Endometrial microvascular endothelial cells (primary cell): ENCODE results near the gene HK1. TPM values are rescaled to one million over a fixed set of nuclear protein-coding genes. Genes with fewer than 3 reads are reported as not detected.
"Not testable (repeated sequence)": the region's sequence is repeated elsewhere in the genome, so short reads cannot be mapped to it uniquely, and the experiment has no call there.

Experiments
- in situ Hi-C: cut with HindIII; loops from 2 replicates; pipeline ENCODE4 v1.10.0; 2017; ENCODE audit warnings: low sequenced_read_pairs, low pct_unique_long_range_greater_than_20kb; ENCODE audit errors: inconsistent ontology term
- total RNA-seq: library from RNA; depleted of rRNA; stranded (reverse); fragments of >200 nt; gene quantifications from one replicate; pipeline ENCODE4 v1.2.3, GENCODE V29; 2015; ENCODE audit errors: inconsistent ontology term

The HK1 gene
- total RNA-seq, 1 donor from 2014 or later: 128 TPM

GRCh38 chr10:69322346-69322745 is 44.0 kb downstream of the HK1 start:
- in situ Hi-C loops: not testable (repeated sequence)

GRCh38 chr10:69323622-69324021 is 45.3 kb downstream of the HK1 start:
- in situ Hi-C loops: no loop called here

GRCh38 chr10:69324583-69324982 is 46.3 kb downstream of the HK1 start:
- in situ Hi-C loops: no loop called here

GRCh38 chr10:69325637-69326523 is 47.6 kb downstream of the HK1 start:
- in situ Hi-C loops: not testable (repeated sequence)

GRCh38 chr10:69326692-69327091 is 48.4 kb downstream of the HK1 start:
- in situ Hi-C loops: no loop called here

- in situ Hi-C loops: no loop called here
These were observed 49.4 kb downstream of the HK1 start for GRCh38 chr10:69327463-69328379.

- in situ Hi-C loops: no loop called here
These were observed 50.1 kb downstream of the HK1 start for GRCh38 chr10:69328380-69328735.

- in situ Hi-C loops: not testable (repeated sequence)
These were observed 50.6 kb downstream of the HK1 start for GRCh38 chr10:69328888-69329287.

GRCh38 chr10:69329721-69330178 is 51.5 kb downstream of the HK1 start:
- in situ Hi-C loops: no loop called here

- in situ Hi-C loops: no loop called here
These were observed 52.9 kb downstream of the HK1 start for GRCh38 chr10:69331161-69331560.

- in situ Hi-C loops: no loop called here
These were observed 54.1 kb downstream of the HK1 start for GRCh38 chr10:69332278-69333010.

GRCh38 chr10:69333205-69333604 is 54.9 kb downstream of the HK1 start:
- in situ Hi-C loops: no loop called here

- in situ Hi-C loops: not testable (repeated sequence)
These were observed 55.6 kb downstream of the HK1 start for GRCh38 chr10:69333865-69334301.

GRCh38 chr10:69334302-69335062 is 56.2 kb downstream of the HK1 start:
- in situ Hi-C loops: no loop called here

GRCh38 chr10:69335063-69335587 is 56.8 kb downstream of the HK1 start:
- in situ Hi-C loops: no loop called here

- in situ Hi-C loops: no loop called here
These were observed 57.3 kb downstream of the HK1 start for GRCh38 chr10:69335613-69336012.

GRCh38 chr10:69336952-69337295 is 58.6 kb downstream of the HK1 start:
- in situ Hi-C loops: no loop called here
